Upper lobe of left lung (tissue), 6 donors: Measurements from ENCODE around the gene FBXL17. TPM values are rescaled to one million over a fixed set of nuclear protein-coding genes. Genes with fewer than 3 reads are reported as not detected.

Source experiments
- ATAC-seq, 2 donors: fragments of 200-7000 bp; cut with Tn5 transposase; one replicate each; pipeline ENCODE4 v1.9.1; 2022; ENCODE audit warnings: mild to moderate bottlenecking in 2 of 2, moderate library complexity in 2 of 2; ENCODE audit not compliant: low FRiP score in 2 of 2
- DNase-seq, 2 donors: peaks; one replicate each; pipeline ENCODE4 v3.0.0-alpha.2; 2019 to 2020
- H3K27ac ChIP-seq, 4 donors: fragments of 200-600 bp; sonication (generic); one replicate each; pipeline ENCODE4 v1.5.1; 2016 to 2019
- H3K27me3 ChIP-seq, 4 donors: fragments of 200-600 bp; sonication (generic); one replicate each; pipeline ENCODE4 v1.5.1; 2017 to 2019
- H3K36me3 ChIP-seq, 4 donors: fragments of 200-600 bp; sonication (generic); one replicate each; pipeline ENCODE4 v1.5.1; 2016 to 2019
- H3K4me1 ChIP-seq, 4 donors: fragments of 200-600 bp; sonication (generic); one replicate each; pipeline ENCODE4 v1.5.1; 2018 to 2019
- H3K4me3 ChIP-seq, 4 donors: fragments of 200-600 bp; sonication (generic); one replicate each; pipeline ENCODE4 v1.5.1; 2017 to 2019; ENCODE audit warnings: mild to moderate bottlenecking in 2 of 4, moderate library complexity in 1 of 4
- H3K9me3 ChIP-seq, 4 donors: fragments of 200-600 bp; sonication (generic); one replicate each; pipeline ENCODE4 v1.5.1; 2018 to 2019
- CTCF ChIP-seq, 6 experiments: fragments of 450-650 bp in 4 of 6; fragments of 200-600 bp in 2 of 6; sonication (generic) in 2 of 6; IDR thresholded peaks; one replicate each; pipeline ENCODE4 v1.5.1; 2016 to 2019; ENCODE audit warnings: antibody characterized with exemption in 6 of 6
- EP300 ChIP-seq, 4 donors: sonication (generic); formaldehyde crosslinking; IDR thresholded peaks; one replicate each; pipeline ENCODE4 v1.5.1; 2017; ENCODE audit warnings: antibody characterized with exemption in 4 of 4, control low read depth in 2 of 4
- POLR2A ChIP-seq, 4 donors: fragments of 450-650 bp; IDR thresholded peaks; one replicate each; pipeline ENCODE4 v1.5.1; 2016 to 2017; ENCODE audit warnings: antibody characterized with exemption in 4 of 4, mild to moderate bottlenecking in 2 of 4
- POLR2AphosphoS5 ChIP-seq, 2 donors: sonication (generic); formaldehyde crosslinking; IDR thresholded peaks; one replicate each; pipeline ENCODE4 v1.5.1; 2017; ENCODE audit warnings: antibody characterized with exemption in 2 of 2
- WGBS, 2 donors: methylation state at CpG; one replicate each; pipeline ENCODE4 v1.1.5; 2017 to 2018; 5-methylcytosine and 5-hydroxymethylcytosine counted together
- total RNA-seq, 6 donors: library from RNA; depleted of rRNA in 4 of 6; stranded (reverse); fragments of >200 nt in 4 of 6; gene quantifications; one replicate each; pipeline versions ENCODE4 v1.1.0 to v1.2.1, GENCODE V29; 2016 to 2021
- donor health status: DM: no; HTN: no; CAD: no; lungs with moderate emphysema.
- donor health status: DM: no; HTN: yes; CAD: no; lungs with severe emphysema.

The FBXL17 gene
- total RNA-seq, 6 donors from 2014 or later, result 10.0 to 47.1 (median 16.9) TPM

GRCh38 chr5:108326982-108327381 is 54.9 kb downstream of the FBXL17 start:
- no peak for DNase-seq
- no peak for ATAC-seq
- H3K9me3 ChIP-seq, result no peaks in the 10 kb centered on the region
- H3K4me3 ChIP-seq, result no peak overlapping the region
- H3K4me1 ChIP-seq, result no peaks in the 10 kb centered on the region
- H3K27me3 ChIP-seq, result no peaks in the 10 kb centered on the region
- no peak for TF ChIP-seq POLR2A (IDR thresholded peaks at IDR 0.05)
- TF ChIP-seq POLR2AphosphoS5 (IDR thresholded peaks at IDR 0.05), result no peak
- TF ChIP-seq CTCF (IDR thresholded peaks at IDR 0.05), result no peak
- no peak for TF ChIP-seq EP300 (IDR thresholded peaks at IDR 0.05)
- H3K36me3 ChIP-seq, result no peaks in the 10 kb centered on the region
- no peak overlapping the region for H3K27ac ChIP-seq

DNA sequence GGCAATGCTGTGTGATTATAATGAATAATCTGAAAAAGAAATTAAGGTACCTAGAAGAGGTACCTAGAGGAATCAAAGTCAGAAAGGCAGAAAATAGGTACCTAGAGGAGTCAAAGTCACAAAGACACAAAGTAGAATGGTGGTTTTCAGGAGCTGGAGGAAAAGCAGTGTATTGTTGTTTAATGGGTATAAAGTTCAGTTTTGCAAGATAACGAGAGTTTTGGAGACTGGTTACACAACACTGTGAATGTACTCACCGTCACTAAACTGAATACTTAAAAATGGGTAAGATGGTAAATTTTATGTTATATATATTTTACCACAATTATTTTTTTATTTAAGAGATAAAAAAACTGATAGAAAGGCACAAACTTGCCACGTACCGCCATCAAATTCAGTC is 57.0 kb downstream of the FBXL17 start:
- no peaks in the 10 kb centered on the region for H3K4me1 ChIP-seq
- no peak for TF ChIP-seq POLR2AphosphoS5 (IDR thresholded peaks at IDR 0.05)
- TF ChIP-seq EP300 (IDR thresholded peaks at IDR 0.05), result no peak
- no peak for TF ChIP-seq POLR2A (IDR thresholded peaks at IDR 0.05)
- no peak for TF ChIP-seq CTCF (IDR thresholded peaks at IDR 0.05)
- WGBS, 2 donors, result 93 to 94% methylated on average over 4 of the region's 4 CpGs
- H3K27me3 ChIP-seq, result no peaks in the 10 kb centered on the region
- no peak overlapping the region for H3K27ac ChIP-seq
- H3K4me3 ChIP-seq, result no peak overlapping the region
- ATAC-seq (no peak), DNase-seq (no peak)
- H3K9me3 ChIP-seq, result no peaks in the 10 kb centered on the region
- no peaks in the 10 kb centered on the region for H3K36me3 ChIP-seq

GRCh38 chr5:108321341-108321740 is 60.6 kb downstream of the FBXL17 start:
- Histone ChIP-seq H3K27ac (no peak overlapping the region), H3K4me3 (no peak overlapping the region), H3K36me3 (no peaks in the 10 kb centered on the region), H3K27me3 (no peaks in the 10 kb centered on the region), H3K9me3 (no peaks in the 10 kb centered on the region), H3K4me1 (no peaks in the 10 kb centered on the region)
- DNase-seq, result no peak
- no peak for ATAC-seq
- TF ChIP-seq POLR2AphosphoS5 (IDR thresholded peaks at IDR 0.05), result no peak
- TF ChIP-seq POLR2A (IDR thresholded peaks at IDR 0.05), result no peak
- WGBS, 2 donors, result 82 to 86% methylated on average over 1 of the region's 1 CpG

DNA sequence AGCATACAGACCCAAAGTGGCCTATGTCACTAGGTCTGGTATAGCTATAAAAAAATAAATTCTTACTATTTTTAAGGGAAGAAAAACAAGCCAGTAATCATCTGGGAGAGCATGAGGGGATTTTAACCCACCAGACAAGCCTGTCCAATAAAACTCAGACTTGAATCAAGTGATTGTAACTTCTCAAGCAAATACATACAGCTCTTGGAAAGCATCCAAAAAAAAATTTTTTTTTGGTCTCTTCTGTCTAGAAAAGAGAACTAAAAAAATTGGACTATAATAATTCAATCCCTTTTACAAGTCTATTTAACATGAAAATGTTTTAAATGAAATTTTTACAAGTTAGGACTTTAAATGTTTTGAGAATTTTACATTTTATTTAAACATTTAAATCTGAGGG is 61.7 kb downstream of the FBXL17 start:
- TF ChIP-seq EP300 (IDR thresholded peaks at IDR 0.05), result no peak
- no peak for TF ChIP-seq POLR2AphosphoS5 (IDR thresholded peaks at IDR 0.05)
- TF ChIP-seq CTCF (IDR thresholded peaks at IDR 0.05), result no peak
- no peak for TF ChIP-seq POLR2A (IDR thresholded peaks at IDR 0.05)
- ATAC-seq (no peak), DNase-seq (no peak)
- no peaks in the 10 kb centered on the region for H3K27me3 ChIP-seq
- H3K27ac ChIP-seq, result no peak overlapping the region
- H3K9me3 ChIP-seq, result no peaks in the 10 kb centered on the region
- H3K36me3 ChIP-seq, result no peaks in the 10 kb centered on the region
- no peak overlapping the region for H3K4me3 ChIP-seq
- H3K4me1 ChIP-seq, result peaks cover 0 to 2% (median 0%) of the 10 kb centered on the region in 4 donors

DNA sequence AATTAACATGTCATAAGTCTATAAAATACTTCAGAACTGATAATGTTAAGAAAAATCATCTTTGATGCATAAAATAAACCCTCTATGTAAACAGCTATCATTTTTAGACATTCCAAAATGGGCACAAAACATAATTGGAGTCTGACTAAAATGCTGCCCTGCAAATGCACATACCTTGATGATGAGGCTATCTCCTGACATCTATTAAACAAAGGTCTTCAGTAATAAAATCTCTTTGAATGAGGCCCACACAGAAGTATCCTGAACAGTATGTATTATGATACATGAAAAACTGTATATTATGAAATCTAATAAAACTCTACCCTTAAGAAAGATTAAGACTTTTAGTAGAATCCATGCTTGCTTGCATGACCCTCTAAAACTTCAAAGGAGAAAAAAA is 66.1 kb downstream of the FBXL17 start:
- TF ChIP-seq POLR2AphosphoS5 (IDR thresholded peaks at IDR 0.05) (no peak), EP300 (IDR thresholded peaks at IDR 0.05) (no peak), POLR2A (IDR thresholded peaks at IDR 0.05) (no peak), CTCF (IDR thresholded peaks at IDR 0.05) (no peak)
- Histone ChIP-seq H3K9me3 (no peaks in the 10 kb centered on the region), H3K27ac (no peak overlapping the region), H3K36me3 (no peaks in the 10 kb centered on the region), H3K4me3 (no peak overlapping the region), H3K27me3 (no peaks in the 10 kb centered on the region), H3K4me1 (peaks cover 0 to 2% (median 0%) of the 10 kb centered on the region in 4 donors)
- DNase-seq (no peak), ATAC-seq (no peak)
